ENCODE measurements around the gene PERM1. TPM values are rescaled to one million over a fixed set of nuclear protein-coding genes. Genes with fewer than 3 reads are reported as not detected.

PERM1 gene
- total RNA-seq, 2 experiments from 2014 or later = not detected

- ChIA-PET POLR2A (no interaction called here), CTCF (ENCODE audit: unreplicated experiment) (no interaction called here)
- Histone ChIP-seq H3K9me3 (ENCODE audit: low read length) (no peaks in the 10 kb centered on the region), H3K9me2 (ENCODE audit: insufficient read depth, low read length) (no peaks in the 10 kb centered on the region), H3K4me1 (ENCODE audit: insufficient read depth, low read length, poor library complexity, severe bottlenecking) (no peaks in the 10 kb centered on the region), H4K20me1 (ENCODE audit: insufficient read depth, low read length) (no peaks in the 10 kb centered on the region; the same call in 1 of the 2 replicates), H3K4me3 (ENCODE audit: low read depth, low read length, poor library complexity, severe bottlenecking) (no peak overlapping the region), H2AFZ (ENCODE audit: low read length) (no peak overlapping the region), H3K36me3 (ENCODE audit: insufficient read depth, low read length) (no peaks in the 10 kb centered on the region), H3K79me2 (ENCODE audit: insufficient read depth, low read depth, low read length) (no peaks in the 10 kb centered on the region), H3K4me2 (ENCODE audit: low read length) (no peak overlapping the region), H3K27ac (ENCODE audit: low read depth, low read length, poor library complexity, severe bottlenecking) (no peak overlapping the region)
- TF ChIP-seq EZH2phosphoT487 (IDR thresholded peaks at IDR 0.05; ENCODE audit: borderline replicate concordance, low read depth, low read length) (no peak), CTCF (conservative IDR thresholded peaks at IDR 0.05; ENCODE audit: low read length) (peak; percentile 68)
- no TSS peak for BruUV-seq (replicated peaks)
- intact Hi-C loops (cut with micrococcal nuclease; ENCODE audit: unreplicated experiment) = loop anchor here (1.0 kb wide), 1 partner anchor 72 kb away; no protein-coding TSS in a partner anchor
- DNase-seq (ENCODE audit: low spot score) = peak; percentile 58
Observed at GRCh38 chr1:975896-976683, 5.8 kb downstream of the PERM1 start.

GRCh38 chr1:975365-975764, 6.5 kb downstream of the PERM1 start:
- no peak overlapping the region for H3K4me2 ChIP-seq (ENCODE audit: low read length)
- H4K20me1 ChIP-seq (ENCODE audit: insufficient read depth, low read length) = no peaks in the 10 kb centered on the region; the same call in 1 of the 2 replicates
- H3K79me2 ChIP-seq (ENCODE audit: insufficient read depth, low read depth, low read length) = no peaks in the 10 kb centered on the region
- intact Hi-C loops (cut with micrococcal nuclease; ENCODE audit: unreplicated experiment) = no loop called here
- H3K27ac ChIP-seq (ENCODE audit: low read depth, low read length, poor library complexity, severe bottlenecking) = no peak overlapping the region
- H2AFZ ChIP-seq (ENCODE audit: low read length) = no peak overlapping the region
- POLR2A ChIA-PET = no interaction called here
- H3K4me3 ChIP-seq (ENCODE audit: low read depth, low read length, poor library complexity, severe bottlenecking) = no peak overlapping the region
- BruUV-seq (replicated peaks) = no TSS peak
- CTCF ChIA-PET (ENCODE audit: unreplicated experiment) = no interaction called here
- no peaks in the 10 kb centered on the region for H3K4me1 ChIP-seq (ENCODE audit: insufficient read depth, low read length, poor library complexity, severe bottlenecking)
- no peak for DNase-seq (ENCODE audit: low spot score)
- H3K9me2 ChIP-seq (ENCODE audit: insufficient read depth, low read length) = no peaks in the 10 kb centered on the region
- no peaks in the 10 kb centered on the region for H3K36me3 ChIP-seq (ENCODE audit: insufficient read depth, low read length)
- TF ChIP-seq CTCF (conservative IDR thresholded peaks at IDR 0.05; ENCODE audit: low read length) (no peak), EZH2phosphoT487 (IDR thresholded peaks at IDR 0.05; ENCODE audit: borderline replicate concordance, low read depth, low read length) (no peak)
- H3K9me3 ChIP-seq (ENCODE audit: low read length) = no peaks in the 10 kb centered on the region

GRCh38 chr1:974687-975328, 7.1 kb downstream of the PERM1 start:
- no TSS peak for BruUV-seq (replicated peaks)
- no peaks in the 10 kb centered on the region for H3K9me2 ChIP-seq (ENCODE audit: insufficient read depth, low read length)
- H3K4me3 ChIP-seq (ENCODE audit: low read depth, low read length, poor library complexity, severe bottlenecking) = no peak overlapping the region
- ChIA-PET POLR2A (no interaction called here), CTCF (ENCODE audit: unreplicated experiment) (interaction anchor here (0.6 kb wide), 1 partner anchor 16 kb away, joined by 3 read pairs; the partner anchor contains the start of gene NOC2L)
- intact Hi-C loops (cut with micrococcal nuclease; ENCODE audit: unreplicated experiment) = no loop called here
- no peaks in the 10 kb centered on the region; the same call in 1 of the 2 replicates for H4K20me1 ChIP-seq (ENCODE audit: insufficient read depth, low read length)
- H3K79me2 ChIP-seq (ENCODE audit: insufficient read depth, low read depth, low read length) = no peaks in the 10 kb centered on the region
- no peak overlapping the region for H3K27ac ChIP-seq (ENCODE audit: low read depth, low read length, poor library complexity, severe bottlenecking)
- no peaks in the 10 kb centered on the region for H3K9me3 ChIP-seq (ENCODE audit: low read length)
- H3K4me1 ChIP-seq (ENCODE audit: insufficient read depth, low read length, poor library complexity, severe bottlenecking) = no peaks in the 10 kb centered on the region
- no peak for DNase-seq (ENCODE audit: low spot score)
- H3K36me3 ChIP-seq (ENCODE audit: insufficient read depth, low read length) = no peaks in the 10 kb centered on the region
- H2AFZ ChIP-seq (ENCODE audit: low read length) = no peak overlapping the region
- H3K4me2 ChIP-seq (ENCODE audit: low read length) = no peak overlapping the region
- no peak for TF ChIP-seq CTCF (conservative IDR thresholded peaks at IDR 0.05; ENCODE audit: low read length)
- TF ChIP-seq EZH2phosphoT487 (IDR thresholded peaks at IDR 0.05; ENCODE audit: borderline replicate concordance, low read depth, low read length) = no peak
